GM06990 (cell line): ENCODE measurements around the gene TBC1D22A.

Experiments used
- DNase-seq: peaks from one replicate; pipeline ENCODE4 v3.0.0-alpha.2; 2011; ENCODE audit not compliant: insufficient read length; ENCODE audit errors: extremely low read depth
- H3K27me3 ChIP-seq: replicated peaks from 2 replicates; pipeline ENCODE4 v1.6.0; 2011; ENCODE audit warnings: low read length; ENCODE audit not compliant: control insufficient read depth, insufficient read depth
- H3K36me3 ChIP-seq: 2 replicates; pipeline ENCODE4 v1.5.1; 2011; ENCODE audit warnings: low read length; ENCODE audit not compliant: control insufficient read depth, insufficient read depth
- H3K4me3 ChIP-seq: replicated peaks from 2 replicates; pipeline ENCODE4 v1.5.1; 2011; ENCODE audit warnings: low read depth, mild to moderate bottlenecking, control low read depth, low read length
- CTCF ChIP-seq: IDR thresholded peaks from 2 replicates; pipeline ENCODE4 v1.5.1; 2011; ENCODE audit warnings: low read length, control low read depth, mild to moderate bottlenecking, inconsistent platforms; ENCODE audit not compliant: insufficient read depth, poor library complexity, severe bottlenecking

The TBC1D22A gene

GRCh38 chr22:46833228-46833627 is 70.8 kb downstream of the TBC1D22A start:
- Histone ChIP-seq H3K4me3 (no peak overlapping the region), H3K27me3 (no peaks in the 10 kb centered on the region), H3K36me3 (peaks cover 16% of the 10 kb centered on the region)
- no peak for TF ChIP-seq CTCF
- no peak for DNase-seq

GRCh38 chr22:46834021-46834737 is 71.7 kb downstream of the TBC1D22A start:
- peaks cover 12% of the 10 kb centered on the region for H3K36me3 ChIP-seq
- no peak overlapping the region for H3K4me3 ChIP-seq
- no peaks in the 10 kb centered on the region for H3K27me3 ChIP-seq
- no peak for TF ChIP-seq CTCF
- DNase-seq, result no peak

- H3K4me3 ChIP-seq, result no peak overlapping the region
- no peaks in the 10 kb centered on the region for H3K27me3 ChIP-seq
- no peak for DNase-seq
- H3K36me3 ChIP-seq, result peaks cover 11% of the 10 kb centered on the region
- no peak for TF ChIP-seq CTCF
Measured at GRCh38 chr22:46835288-46835687, 72.8 kb downstream of the TBC1D22A start.

- Histone ChIP-seq H3K4me3 (no peak overlapping the region), H3K36me3 (peaks cover 10% of the 10 kb centered on the region), H3K27me3 (no peaks in the 10 kb centered on the region)
- no peak for DNase-seq
- no peak for TF ChIP-seq CTCF
Measured at GRCh38 chr22:46835693-46836092, 73.2 kb downstream of the TBC1D22A start.

GRCh38 chr22:46841522-46841921 is 79.1 kb downstream of the TBC1D22A start:
- DNase-seq, result no peak
- H3K36me3 ChIP-seq, result peaks cover 2% of the 10 kb centered on the region; the same call in 1 of the 2 replicates
- no peak for TF ChIP-seq CTCF
- no peak overlapping the region for H3K4me3 ChIP-seq
- no peaks in the 10 kb centered on the region for H3K27me3 ChIP-seq

GRCh38 chr22:46842606-46843005 is 80.2 kb downstream of the TBC1D22A start:
- no peak overlapping the region for H3K4me3 ChIP-seq
- no peak for DNase-seq
- no peaks in the 10 kb centered on the region for H3K27me3 ChIP-seq
- H3K36me3 ChIP-seq, result peaks cover 5% of the 10 kb centered on the region
- no peak for TF ChIP-seq CTCF
